NK-92 (cell line): Measurements from ENCODE around the gene ICAM3.

ENCODE experiments used
- DNase-seq: peaks from one replicate; lab custom pipeline; 2025; ENCODE audit not compliant: unreplicated experiment; lab: John Stamatoyannopoulos, UW

The ICAM3 gene

DNA sequence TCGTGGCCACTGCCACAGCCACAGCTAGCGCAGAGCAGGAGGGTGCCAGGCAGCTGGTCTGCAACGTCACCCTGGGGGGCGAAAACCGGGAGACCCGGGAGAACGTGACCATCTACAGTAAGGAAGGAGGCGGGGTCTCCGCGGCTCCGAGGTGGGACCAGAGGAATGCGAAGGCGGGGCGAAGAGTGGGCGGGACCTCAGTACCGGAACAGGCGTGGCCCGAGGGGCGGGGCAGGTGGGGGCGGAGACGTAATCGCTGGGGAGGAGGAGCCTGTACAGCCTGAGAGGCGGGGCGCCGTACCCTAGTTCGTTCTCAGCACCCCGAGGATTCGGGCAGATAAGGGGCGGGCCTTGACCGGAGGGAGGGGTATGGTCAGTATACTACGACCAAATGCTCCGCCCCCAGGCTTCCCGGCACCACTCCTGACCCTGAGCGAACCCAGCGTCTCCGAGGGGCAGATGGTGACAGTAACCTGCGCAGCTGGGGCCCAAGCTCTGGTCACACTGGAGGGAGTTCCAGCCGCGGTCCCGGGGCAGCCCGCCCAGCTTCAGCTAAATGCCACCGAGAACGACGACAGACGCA is 47.1 kb downstream of the ICAM3 start:
- no peak for DNase-seq

- DNase-seq, result no peak
Observed at GRCh38 chr19:10291554-10292205, 47.7 kb downstream of the ICAM3 start.

GRCh38 chr19:10290876-10291553 is 48.4 kb downstream of the ICAM3 start:
- no peak for DNase-seq

DNA sequence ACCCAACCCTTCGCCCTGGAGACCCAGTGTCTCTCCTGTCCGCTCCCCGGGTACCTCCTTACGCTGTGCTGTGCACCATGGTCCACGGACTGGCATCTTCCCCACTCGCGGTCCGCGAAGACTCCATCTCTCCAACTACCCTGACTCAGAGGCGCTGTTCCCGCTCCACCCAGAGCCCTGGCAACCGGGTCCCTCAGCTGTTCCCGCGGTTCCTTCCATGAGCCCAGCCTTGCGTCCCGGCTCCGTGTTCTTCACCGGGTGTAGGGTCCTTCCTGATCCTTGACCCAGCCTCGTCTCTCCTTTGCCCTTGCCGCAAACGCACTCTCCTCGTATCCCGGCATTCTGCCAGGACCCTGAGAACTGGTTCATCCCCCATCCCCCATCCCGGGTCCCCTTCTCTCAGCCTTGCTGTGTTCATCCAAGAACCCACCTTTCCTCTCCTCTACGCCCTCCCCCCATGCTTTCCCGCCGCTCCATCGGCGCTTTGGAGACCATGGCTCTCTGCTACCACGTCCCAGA is 49.0 kb downstream of the ICAM3 start:
- no peak for DNase-seq

DNA sequence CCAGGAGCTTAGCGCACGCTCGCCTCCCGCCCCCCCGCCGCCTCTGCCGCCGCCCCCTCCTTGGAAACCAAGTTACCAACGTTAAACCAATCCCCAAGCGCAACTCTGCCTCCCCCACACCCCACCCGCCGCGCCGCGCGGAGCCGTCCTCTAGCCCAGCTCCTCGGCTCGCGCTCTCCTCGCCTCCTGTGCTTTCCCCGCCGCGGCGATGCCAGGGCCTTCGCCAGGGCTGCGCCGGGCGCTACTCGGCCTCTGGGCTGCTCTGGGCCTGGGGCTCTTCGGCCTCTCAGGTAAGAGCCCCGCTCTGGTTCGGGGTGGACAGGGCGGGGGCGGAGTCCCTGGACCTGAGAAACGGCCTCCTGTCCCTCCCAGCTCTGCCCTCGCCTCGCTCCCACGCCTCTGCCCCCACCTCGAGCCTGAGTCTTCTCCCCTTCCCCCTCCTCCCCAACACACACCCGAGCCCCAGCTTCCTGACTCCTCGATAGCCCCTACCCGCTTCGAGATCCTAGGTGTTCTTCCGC is 49.5 kb downstream of the ICAM3 start, which contains the start of gene ICAM5:
Gene ICAM5 (plus strand): TSS at position 117 of the 521 bp plus-strand sequence. CDS start 92 bp downstream, at position 209.
- DNase-seq, result no peak

- DNase-seq, result no peak
Observed at GRCh38 chr19:10289167-10289835, 50.1 kb downstream of the ICAM3 start.

DNA sequence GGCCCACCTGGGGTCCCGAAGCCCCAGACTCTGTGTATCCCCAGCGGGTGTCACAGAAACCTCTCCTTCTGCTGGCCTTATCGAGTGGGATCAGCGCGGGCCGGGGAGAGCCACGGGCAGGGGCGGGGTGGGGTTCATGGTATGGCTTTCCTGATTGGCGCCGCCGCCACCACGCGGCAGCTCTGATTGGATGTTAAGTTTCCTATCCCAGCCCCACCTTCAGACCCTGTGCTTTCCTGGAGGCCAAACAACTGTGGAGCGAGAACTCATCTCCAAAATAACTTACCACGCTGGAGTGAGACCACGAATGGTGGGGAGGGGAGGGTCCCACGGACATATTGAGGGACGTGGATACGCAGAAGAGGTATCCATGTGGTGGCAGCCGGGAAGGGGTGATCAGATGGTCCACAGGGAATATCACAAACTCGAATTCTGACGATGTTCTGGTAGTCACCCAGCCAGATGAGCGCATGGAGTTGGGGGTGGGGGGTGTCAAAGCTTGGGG is 50.7 kb downstream of the ICAM3 start:
- DNase-seq, result no peak

GRCh38 chr19:10286803-10287737 is 52.4 kb downstream of the ICAM3 start, which contains the start of gene ICAM4:
Gene ICAM4 (plus strand): TSS chr19:10286955. CDS start chr19:10287013, 58 bp downstream.
- DNase-seq, result no peak

GRCh38 chr19:10285393-10285792 is 54.0 kb downstream of the ICAM3 start:
- no peak for DNase-seq

- DNase-seq, result no peak
Observed at GRCh38 chr19:10284960-10285278, 54.5 kb downstream of the ICAM3 start.

- no peak for DNase-seq
Observed at GRCh38 chr19:10284065-10284959, 55.1 kb downstream of the ICAM3 start.
